Lower lobe of right lung (tissue), 2 donors: ENCODE measurements around the gene UTS2B. TPM values are rescaled to one million over a fixed set of nuclear protein-coding genes. Genes with fewer than 3 reads are reported as not detected.

Experiments
- ATAC-seq, 2 donors: fragments of 200-7000 bp; cut with Tn5 transposase; one replicate each; pipeline ENCODE4 v1.9.1; 2020 to 2022; ENCODE audit warnings: mild to moderate bottlenecking in 2 of 2, moderate library complexity in 2 of 2
- DNase-seq: peaks from one replicate; pipeline ENCODE4 v3.0.0-alpha.2; 2020
- H3K27ac ChIP-seq: fragments of 200-600 bp; one replicate; pipeline ENCODE4 v1.8.0; 2022
- H3K27me3 ChIP-seq: fragments of 200-600 bp; one replicate; pipeline ENCODE4 v1.8.0; 2022; ENCODE audit warnings: low read depth
- H3K36me3 ChIP-seq: fragments of 200-600 bp; one replicate; pipeline ENCODE4 v1.8.0; 2022; ENCODE audit warnings: mild to moderate bottlenecking
- H3K4me1 ChIP-seq: fragments of 200-600 bp; one replicate; pipeline ENCODE4 v1.8.0; 2022
- H3K4me3 ChIP-seq: fragments of 200-600 bp; one replicate; pipeline ENCODE4 v1.8.0; 2022; ENCODE audit warnings: mild to moderate bottlenecking
- H3K9me3 ChIP-seq: fragments of 200-600 bp; one replicate; pipeline ENCODE4 v1.8.0; 2022
- CTCF ChIP-seq: fragments of 200-600 bp; IDR thresholded peaks from one replicate; pipeline ENCODE4 v1.8.0; 2022; ENCODE audit warnings: antibody characterized with exemption, mild to moderate bottlenecking
- intact Hi-C: fragments of 100-400 bp; cut with DNase I; formaldehyde crosslinking; loops from one replicate; pipeline ENCODE4 v1.11.0; 2022
- total RNA-seq: library from RNA; stranded (reverse); fragmentation: NEBNext Ultra II Directional; extraction: Animal tissue kit (Norgen Biotek cat#: 25700); gene quantifications from one replicate; pipeline ENCODE4 v1.2.1, GENCODE V29; 2021
- donor health status: DM: no; HTN: yes; CAD: no; lungs with severe emphysema.

Gene UTS2B
- total RNA-seq, 1 donor from 2014 or later = 0.44 TPM

- H3K4me1 ChIP-seq = peaks cover 37% of the 10 kb centered on the region
- no peak for ATAC-seq
These were observed 1.1 kb upstream of the UTS2B start for GRCh38 chr3:191331388-191331787.

DNA sequence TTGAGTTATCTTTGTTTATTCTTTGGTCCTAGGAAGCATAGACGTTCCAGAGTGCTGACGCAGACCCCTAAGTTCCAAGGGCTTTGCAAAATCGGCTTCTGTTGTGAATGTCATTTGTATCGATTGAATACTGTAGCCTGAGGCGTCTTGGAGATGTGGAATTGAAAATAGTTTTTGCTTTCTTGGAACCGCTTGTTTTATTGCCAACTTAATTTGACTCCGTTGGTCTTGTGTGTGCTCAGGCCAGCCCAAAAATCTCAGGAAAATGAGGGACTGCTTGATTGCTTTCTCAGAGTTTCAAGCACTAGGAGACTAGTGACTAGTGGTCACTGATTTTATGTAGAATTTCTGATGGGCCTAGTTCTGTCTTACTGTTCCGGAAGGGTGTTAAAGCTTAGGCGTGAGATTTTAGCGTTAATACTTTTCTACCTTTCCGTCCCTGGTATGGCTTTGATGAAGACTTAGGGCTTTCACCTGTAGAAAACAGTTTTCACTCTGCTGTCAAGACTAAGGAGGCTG, 263 bp upstream of the UTS2B start:
- ATAC-seq = peak in 1 of 2 donors; percentile 38

More at GRCh38 chr3:191331388-191331787, 1.1 kb upstream of the UTS2B start:
- DNase-seq = no peak
- H3K36me3 ChIP-seq = no peaks in the 10 kb centered on the region
- H3K27ac ChIP-seq = peak overlapping the region; percentile 92
- intact Hi-C loops = no loop called here
- H3K4me3 ChIP-seq = peak overlapping the region; percentile 73
- TF ChIP-seq CTCF = no peak
- H3K27me3 ChIP-seq = no peaks in the 10 kb centered on the region
- H3K9me3 ChIP-seq = no peaks in the 10 kb centered on the region

DNA sequence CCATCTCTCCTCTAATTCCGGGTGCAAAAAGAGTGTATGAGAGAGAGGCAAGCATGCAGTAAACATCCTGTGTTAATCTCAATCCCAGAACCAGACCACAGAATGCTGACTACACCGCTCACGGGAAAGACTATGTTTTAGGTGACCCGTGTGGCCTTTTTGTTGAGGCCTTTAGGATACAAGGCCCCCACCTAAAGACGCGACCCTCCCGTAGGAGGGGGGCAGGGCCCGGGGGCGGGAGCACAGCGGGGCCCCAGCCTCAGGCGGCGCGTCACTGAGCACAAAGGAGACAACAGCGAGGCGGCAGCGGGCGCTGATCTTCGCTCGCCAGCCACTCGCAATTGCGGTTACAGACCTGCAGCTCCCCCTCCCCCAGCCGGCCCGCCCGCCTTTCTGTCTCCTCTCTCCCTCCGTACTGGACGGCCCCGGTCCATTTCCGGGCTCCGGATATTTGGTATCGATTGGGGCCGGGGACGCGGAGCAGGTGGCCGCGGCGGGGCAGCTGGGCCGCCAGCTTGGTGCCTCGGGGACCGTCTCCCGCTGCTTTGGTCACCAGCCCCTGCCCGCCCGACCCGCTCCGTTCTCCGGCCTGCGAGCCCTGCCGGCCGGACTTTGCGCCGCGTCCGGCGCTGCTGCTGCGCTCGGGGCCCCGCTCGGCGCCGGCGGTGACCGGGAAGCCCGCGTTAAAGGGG, 1.2 kb downstream of the UTS2B start, which contains the start of gene CCDC50:
Gene CCDC50, plus strand, starts transcription at position 433 of the 692 bp plus-strand sequence. CDS start 281 bp downstream, outside the sequence.
- no peaks in the 10 kb centered on the region for H3K36me3 ChIP-seq
- ATAC-seq (peak; percentile 91), DNase-seq (peak; percentile 91)
- intact Hi-C loops = no loop called here
- H3K27me3 ChIP-seq = no peaks in the 10 kb centered on the region
- H3K4me3 ChIP-seq = peak within 1 kb of the TSS; percentile 73
- no peak for TF ChIP-seq CTCF
- H3K27ac ChIP-seq = peak within 1 kb of the TSS; percentile 92
- peaks cover 29% of the 10 kb centered on the region for H3K4me1 ChIP-seq
- no peaks in the 10 kb centered on the region for H3K9me3 ChIP-seq

More for the DNA sequence above, 263 bp upstream of the UTS2B start:
- DNase-seq = no peak
- intact Hi-C loops = no loop called here
- peak overlapping the region; percentile 73 for H3K4me3 ChIP-seq
- no peak for TF ChIP-seq CTCF
- H3K4me1 ChIP-seq = peaks cover 37% of the 10 kb centered on the region
- no peaks in the 10 kb centered on the region for H3K9me3 ChIP-seq
- H3K36me3 ChIP-seq = no peaks in the 10 kb centered on the region
- no peaks in the 10 kb centered on the region for H3K27me3 ChIP-seq
- peak overlapping the region; percentile 92 for H3K27ac ChIP-seq

DNA sequence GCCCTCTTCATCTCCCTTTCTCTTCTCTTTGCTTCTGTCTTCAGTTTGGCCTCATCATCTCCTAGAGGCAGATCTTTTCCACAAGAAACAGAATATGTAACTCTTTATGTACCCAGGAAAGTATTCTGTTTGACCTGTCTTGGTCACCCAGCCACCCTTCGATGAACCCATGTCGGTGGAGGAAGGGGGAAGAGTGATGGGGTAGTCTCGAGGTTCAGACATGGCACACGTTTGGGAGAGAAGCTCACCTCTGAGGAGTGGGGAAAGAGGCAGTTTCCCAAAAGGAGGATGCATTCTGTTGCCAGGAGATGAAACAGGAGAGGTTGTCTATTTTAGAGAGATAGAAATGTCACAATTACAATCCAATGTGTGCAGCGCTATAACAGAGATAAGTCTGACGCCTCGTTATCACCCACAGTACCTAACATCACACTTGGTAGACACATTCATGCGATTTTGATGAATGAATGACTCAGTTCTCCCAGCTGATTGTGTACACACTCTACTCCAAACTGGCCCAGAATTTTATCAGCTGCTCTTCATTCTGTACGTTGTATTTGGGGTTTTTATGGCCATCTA, 1.9 kb downstream of the UTS2B start:
- Histone ChIP-seq H3K27ac (peak overlapping the region; percentile 92), H3K27me3 (no peaks in the 10 kb centered on the region), H3K4me1 (peaks cover 26% of the 10 kb centered on the region), H3K36me3 (no peaks in the 10 kb centered on the region), H3K9me3 (no peaks in the 10 kb centered on the region), H3K4me3 (peak overlapping the region; percentile 73)
- ATAC-seq (peak in 1 of 2 donors; percentile 11), DNase-seq (no peak)
- intact Hi-C loops = no loop called here
- no peak for TF ChIP-seq CTCF

DNA sequence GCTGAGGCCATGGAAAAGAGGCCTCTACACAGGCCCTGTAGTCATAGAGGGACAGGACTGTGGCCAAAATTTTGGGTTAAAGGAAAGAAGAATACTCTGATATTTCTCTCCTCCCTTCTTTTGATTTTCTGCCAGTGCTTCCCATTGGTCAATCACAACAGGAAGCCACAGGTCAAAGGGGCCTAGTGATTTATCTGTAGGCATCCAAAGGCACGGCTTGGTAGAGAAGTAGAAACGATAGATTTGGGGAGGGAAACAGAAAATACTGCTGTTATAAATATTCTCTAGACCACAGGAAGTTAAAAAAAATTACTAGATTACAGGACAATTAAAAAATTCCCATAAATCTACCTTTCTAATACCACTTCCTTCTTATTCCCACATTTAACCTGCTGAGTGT, 2.8 kb downstream of the UTS2B start:
- intact Hi-C loops = no loop called here
- H3K27me3 ChIP-seq = no peaks in the 10 kb centered on the region
- peaks cover 18% of the 10 kb centered on the region for H3K4me1 ChIP-seq
- no peak for DNase-seq
- no peak overlapping the region for H3K27ac ChIP-seq
- H3K4me3 ChIP-seq = no peak overlapping the region
- TF ChIP-seq CTCF = no peak
- H3K36me3 ChIP-seq = no peaks in the 10 kb centered on the region
- ATAC-seq = no peak
- H3K9me3 ChIP-seq = no peaks in the 10 kb centered on the region
